GM19467 (cell line): Measurements from ENCODE around the gene LBHD2.
A peak's percentile ranks its signal among the peaks of the same experiment; 100 is the strongest.

Source experiments
- ATAC-seq: cut with Tn5 transposase; IDR thresholded peaks from one replicate; pipeline ENCODE4 v1.9.1; 2021; ENCODE audit warnings: mild to moderate bottlenecking, moderate library complexity; ENCODE audit not compliant: unreplicated experiment

LBHD2 gene

DNA sequence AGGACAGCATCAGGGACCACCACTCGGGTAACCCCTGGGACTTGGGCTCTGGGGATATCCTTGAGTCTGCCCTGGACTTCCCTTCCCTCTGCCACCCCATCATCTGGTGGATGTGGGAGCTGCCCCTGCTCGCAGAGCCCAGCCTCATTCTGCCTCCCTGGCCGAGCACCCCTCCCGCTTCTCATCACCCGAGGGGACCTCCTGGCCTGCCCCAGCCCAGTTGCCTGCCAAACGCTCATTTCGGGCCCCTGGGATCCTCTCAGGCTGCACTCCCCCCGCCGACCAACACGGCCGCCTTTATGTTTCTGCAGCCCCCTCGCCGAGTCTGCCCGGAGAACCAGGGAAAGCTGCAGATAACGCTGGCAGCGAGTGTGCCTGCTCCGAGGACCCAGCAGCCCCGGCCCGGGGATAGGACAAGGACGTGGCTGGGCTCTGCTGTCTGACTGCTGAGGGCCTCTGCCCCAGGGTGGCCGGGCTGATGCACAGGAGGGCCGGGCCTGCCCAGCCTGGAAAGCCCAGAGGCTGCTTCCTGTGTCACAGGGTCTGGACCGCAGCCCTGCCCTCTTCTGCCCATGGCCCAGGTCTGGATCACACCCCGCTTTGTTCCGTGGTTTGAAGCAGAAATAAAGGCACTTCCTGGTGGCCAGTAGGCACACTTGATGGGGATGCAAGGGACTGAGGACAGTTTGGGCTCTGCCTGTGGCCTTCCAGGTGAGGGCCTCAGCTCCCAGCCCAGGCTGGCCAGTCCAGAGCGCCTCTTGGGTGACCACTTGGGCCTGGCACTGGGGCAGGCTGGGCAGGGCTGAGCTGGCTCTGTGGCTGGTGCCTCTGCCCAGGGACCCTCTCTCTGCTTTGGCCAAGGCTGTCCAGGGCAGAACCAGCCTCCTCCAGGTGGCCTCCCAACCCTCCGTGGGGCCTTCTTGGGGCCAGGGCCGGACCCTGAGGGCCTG lies 5.7 kb downstream of the LBHD2 start:
- ATAC-seq: no peak

DNA sequence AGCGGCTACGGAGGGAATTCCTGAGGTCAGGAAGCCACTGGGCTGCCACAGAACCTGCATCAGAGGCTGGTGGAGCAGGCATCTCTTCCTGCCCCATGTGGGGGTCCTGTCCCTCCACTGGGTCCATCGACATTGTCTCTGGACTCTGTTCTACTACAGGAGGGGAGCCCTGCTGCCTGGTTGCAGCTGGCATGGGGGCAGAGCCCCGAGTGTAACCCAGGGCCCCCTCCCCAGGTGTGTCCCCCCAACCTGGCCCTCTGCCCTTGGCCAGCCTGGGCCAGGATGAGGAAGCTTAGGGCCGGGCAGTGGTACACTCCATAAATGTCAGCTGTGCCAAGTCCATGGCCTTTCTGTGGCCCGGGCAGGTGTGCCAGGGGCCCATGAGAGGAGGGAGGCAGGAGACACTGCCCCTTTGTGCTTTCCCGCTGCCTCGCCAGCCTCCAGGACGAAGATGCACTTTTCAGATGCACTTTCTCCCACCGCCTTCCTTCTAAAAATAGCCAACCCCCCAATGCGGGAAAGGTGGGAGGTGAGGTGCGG lies 6.5 kb downstream of the LBHD2 start:
- no peak for ATAC-seq

DNA sequence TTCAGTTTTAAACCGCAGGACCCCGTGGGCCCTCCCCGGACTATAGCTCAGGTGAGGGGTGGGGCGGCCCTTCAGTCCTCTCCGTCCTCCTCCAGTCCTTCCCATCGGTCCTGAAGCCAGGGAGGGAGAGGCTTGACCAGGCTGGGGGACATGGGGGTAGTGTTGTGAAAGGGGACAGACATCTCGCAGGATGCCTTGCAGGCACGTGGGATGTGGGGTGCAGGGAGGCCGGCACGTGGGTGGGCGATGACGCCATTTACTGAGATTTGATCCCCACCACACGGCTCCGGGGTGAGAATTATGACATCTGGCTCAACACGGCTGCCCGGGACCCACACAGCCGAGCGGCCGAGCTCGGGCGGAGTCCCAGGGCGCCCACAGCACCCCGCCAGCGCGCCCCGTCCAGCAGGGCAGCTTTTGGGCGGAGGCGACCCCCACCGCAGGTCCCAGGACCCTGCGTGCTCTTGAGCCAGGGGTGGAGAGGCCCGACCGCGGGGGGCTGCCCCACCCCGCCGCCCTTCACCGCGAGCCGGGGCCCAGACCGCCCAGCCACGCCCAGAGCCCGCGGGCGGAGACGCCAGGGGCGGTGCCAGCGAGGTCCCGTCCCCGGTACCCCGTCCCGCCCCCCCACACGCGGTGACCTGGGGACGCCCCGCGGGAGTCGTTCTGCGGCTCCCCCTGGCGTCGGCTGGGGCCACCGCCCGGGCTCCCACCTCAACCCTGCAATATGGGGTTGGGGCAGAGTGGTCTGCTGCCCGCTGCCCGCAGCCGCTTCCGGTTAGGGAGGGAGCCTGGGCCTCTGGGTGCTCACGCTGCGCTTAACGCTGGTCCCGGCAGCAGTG lies 7.3 kb downstream of the LBHD2 start:
- ATAC-seq: peak; percentile 61

DNA sequence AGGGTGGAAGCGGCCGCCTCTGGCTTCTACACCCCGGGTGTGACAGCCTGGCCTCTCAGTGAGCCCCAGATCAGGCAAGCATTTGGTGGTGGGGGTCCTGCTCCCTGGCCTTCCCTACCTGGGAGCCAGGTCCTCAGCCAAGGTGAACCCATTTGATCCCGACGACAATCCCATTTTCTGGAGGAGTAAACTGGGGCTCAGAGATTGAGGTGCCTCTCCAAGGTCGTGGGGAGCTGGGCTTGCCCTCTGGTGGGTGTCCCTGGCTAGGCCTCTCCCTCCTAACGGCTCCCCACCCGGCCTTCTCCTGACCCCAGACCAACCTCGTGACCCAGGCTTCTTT lies 7.8 kb downstream of the LBHD2 start:
- ATAC-seq: no peak

DNA sequence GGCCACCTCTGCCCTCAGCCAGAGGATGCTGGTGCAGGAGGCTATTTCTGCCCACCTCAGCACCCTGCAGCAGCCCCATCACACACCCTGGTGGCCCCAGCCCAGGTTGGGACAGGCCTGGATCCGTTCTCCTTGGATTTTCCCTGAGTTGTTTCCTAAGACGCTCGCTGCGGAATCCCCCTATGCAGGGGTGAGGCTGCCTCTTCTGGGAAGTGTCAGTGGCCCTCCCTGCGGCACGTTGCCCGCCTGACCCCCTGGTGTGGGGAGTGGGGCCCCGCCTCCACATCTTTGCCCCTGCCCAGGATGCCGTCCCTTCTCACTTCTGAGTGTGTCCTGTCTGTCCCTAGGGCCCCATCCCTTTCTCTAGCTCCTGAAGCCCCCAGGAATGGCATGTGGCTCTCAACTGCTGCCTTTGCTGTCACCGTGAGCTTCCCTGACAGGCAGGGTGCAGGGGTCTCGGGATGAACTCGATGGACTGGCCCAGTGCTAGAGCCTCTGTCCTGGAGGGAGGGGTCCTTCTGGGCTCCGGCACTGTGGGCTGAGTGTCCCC lies 9.9 kb downstream of the LBHD2 start:
- no peak for ATAC-seq

DNA sequence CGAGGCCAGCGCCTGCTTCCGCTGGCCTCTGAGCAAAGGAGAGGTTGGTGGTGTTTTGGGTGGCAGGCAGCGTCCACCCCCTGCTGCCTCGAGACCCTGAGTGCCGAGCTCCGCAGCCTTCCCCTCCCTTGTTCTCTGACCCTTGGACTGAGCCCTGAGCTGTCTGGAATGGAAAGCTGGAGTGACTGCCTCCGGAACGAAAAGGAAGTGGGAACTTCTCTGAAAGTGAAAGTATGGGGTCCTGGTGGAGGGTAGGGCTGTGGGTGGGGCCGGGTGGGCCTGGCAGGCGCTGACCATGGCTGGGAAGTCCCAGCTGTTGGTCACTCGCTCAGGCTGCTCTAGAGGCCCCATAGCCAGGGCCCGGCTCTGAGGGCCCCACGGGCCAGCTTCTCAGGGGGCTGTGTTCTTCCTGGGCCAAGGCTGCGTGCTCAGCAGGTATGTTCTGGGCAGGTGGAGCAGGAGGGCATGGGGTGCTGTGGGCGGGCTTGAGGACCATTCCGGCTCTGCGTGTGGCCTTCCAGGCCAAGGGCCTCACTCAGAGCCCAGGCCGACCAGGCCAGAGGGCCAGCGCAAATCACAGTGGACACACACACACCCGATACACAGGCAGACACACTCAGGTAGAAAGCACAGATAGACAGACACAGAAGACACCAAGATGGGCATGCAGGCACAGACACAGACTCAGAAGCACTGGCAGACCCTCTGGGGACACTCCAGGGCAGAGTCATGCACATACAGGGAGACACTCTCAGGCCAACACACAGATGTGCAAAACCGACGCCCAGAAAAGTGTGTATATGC lies 10.6 kb downstream of the LBHD2 start, which contains the start of gene EXOC3L4:
Gene EXOC3L4, plus strand, starts transcription at position 320 of the 804 bp plus-strand sequence. CDS start 5,495 bp downstream, outside the sequence.
- ATAC-seq: no peak

DNA sequence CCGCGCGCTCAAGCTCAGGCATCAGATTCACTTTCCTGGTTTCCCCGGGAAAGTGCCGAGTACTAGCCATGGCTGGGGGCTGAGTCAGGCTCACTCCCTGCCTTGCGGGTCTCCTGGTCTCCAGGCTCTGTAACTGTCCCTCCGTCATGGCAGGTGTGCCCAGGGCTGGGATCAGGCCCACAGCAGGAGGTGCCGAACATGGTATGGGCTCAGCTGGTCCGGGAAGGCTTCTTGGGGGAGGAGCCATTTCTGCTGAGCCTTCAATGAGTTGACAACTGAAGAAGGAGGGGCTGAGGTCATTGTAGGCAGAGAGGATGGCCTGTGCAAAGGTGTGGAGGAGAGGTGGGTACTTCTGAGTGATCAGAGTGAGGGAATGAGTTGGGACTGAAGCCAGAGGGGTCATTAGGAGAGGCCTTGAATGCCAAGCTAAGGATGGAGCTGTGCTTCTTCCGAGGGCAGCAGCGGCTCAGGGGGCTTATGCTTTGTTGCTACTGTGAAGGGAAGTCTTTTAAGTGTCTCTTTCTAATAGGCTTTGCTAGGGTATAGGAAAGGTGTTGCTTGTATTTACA lies 11.3 kb downstream of the LBHD2 start:
- no peak for ATAC-seq

DNA sequence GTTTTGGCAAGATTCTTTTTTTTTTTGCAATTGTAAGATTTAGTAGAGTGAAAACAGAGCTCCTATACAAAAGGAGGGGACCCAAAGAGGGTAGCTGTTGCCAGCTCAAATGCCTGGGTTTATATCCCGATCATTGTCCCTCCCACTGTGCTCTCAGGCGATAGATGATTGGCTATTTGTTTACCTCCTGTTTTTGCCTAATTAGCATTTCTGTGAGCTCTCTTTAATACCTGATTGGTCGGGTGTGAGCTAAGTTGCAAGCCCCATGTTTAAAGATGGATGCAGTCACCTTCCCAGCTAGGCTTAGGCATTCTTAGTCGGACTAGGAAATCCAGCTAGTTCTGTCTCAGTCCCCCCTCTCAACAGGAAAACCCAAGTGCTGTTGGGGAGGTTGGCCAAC lies 12.4 kb downstream of the LBHD2 start:
- ATAC-seq: no peak

DNA sequence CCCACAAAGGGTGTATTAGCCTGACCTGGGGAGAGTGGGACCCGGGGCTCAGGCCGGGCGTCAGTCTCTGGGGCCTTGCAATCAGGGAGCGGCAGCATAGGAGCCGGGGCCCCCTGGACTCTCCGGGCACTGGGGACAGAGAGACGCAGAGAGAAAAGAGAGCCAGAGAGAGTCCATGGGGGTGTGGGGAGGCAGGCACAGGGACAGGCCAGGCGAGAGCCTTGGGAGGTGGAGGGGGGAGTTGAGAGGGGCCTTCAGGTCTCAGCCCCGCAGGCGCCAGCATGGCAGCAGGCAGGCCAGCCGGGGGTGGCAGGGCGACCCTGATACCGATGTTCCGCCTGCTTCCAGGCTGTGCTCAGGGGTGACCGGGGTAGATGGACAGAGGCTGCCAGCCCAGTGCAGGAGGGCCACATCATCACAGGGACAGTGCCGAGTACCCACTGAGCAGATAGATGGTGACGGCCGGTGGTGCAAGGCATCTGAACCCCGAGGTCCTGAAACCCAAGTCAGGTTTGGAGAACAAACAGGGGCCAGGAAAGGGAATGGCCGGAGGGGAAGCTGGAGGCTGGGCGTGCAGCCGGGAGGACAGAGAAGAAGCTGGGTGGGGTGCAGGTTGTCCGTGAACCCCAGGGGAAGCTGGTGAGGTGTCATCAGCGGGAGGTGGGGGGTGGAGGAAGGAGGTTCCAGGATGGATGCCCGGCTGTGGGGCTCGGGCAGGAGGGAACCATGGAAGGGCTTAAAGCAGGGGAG lies 13.4 kb downstream of the LBHD2 start:
- no peak for ATAC-seq

DNA sequence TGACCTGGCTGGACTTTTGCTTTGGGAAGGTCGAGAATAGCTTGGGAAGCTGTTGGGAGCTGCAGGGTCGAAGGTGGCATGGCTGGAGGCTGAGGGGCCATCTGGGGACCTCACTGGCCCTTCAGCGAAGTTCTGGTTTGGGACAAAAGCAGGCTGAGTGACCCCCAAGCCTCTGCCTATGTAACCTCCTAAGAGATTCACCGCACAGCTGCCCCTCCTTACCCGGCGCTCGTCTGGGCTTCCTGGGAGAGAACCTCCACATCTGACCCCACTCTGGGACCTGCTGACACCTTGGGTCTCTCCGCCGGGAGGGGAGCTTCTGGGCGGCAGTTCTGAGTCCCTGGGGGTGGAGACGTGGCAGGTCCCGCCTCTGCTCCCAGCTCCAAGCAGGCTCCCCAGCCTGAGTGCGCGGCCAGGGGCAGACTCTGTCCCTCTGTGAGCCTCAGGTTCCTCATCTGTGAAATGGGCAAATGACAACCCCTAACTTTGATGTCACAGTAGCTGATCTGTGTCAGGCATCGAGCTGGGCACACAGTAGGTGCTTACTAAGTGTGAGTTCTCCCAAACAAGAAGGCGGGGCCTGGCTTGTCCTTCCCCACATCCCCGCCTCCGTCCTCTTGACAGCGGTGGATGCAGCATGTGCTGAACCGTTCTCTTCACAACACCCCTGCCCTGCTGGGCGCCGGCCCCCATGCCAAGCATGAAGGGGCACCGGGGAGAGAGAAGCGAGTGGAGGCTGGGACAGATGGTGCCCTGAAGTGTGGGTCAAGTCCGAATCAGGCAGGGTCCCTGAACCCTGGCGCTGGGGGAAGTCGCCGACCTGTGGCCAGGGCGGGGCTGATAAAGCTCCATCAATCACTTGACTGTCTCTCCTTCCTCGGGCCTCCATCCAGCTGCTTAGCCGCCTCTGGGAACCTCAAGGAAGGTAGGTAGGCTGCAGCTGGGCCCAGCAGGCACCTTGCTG lies 14.3 kb downstream of the LBHD2 start:
- ATAC-seq: no peak

DNA sequence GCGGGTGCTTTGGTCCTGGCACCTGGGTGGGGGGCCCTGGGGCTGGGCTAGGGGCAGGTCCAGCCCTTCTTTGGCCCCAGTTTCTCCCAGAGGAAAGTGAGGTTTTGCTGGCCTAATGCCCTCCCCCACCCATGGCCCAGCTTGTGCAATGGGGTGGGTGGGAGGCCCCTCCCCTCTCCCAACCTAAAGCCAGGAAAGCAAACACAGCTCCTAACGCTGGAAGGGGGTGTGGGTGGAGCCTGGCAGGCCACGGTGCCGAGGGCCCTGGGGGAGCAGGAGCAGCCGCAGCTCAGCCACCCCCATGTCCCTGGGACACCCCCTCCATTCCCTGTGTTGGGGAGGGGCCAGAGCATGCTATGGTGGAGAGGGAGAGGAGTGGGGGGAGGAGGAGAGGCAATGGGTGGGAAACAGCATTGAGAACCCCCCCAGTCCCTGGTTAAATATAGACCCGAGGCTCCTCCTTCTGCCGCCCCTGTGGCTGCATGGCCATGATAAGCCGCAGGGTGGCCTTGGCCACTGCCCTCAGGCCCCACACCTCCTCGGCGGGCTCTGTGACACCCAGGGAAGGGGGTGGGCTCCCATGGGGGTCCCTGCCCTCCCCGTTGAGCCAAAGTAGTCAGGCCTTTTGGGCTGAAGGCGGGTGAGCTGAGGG lies 15.2 kb downstream of the LBHD2 start:
- no peak for ATAC-seq

DNA sequence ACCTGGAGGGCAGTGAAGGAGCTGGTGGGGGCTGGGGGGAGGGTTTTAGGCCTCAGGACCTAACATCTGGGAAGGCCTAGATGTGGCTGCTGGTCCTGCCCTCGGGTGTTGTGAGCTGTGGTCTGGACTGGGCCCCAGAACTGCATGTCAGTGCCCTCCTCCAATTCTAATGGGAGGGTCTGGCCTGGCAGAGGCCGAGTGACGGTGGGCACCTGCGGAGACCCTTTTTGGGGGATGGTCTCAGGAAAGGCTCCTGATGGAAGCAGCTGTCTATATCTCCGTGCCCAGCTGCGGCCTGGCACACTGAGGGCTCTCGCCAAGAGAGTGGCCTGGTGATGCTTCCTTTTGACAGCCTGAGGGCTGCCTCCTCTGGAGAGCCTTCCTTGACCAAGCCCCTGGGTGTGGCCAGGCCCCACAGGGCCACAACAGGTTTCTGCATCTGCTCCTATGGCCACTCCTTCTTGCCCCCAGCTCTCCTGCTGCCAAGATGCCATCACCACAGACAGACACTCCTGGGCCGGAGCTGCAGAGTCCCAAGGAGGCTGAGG lies 15.8 kb downstream of the LBHD2 start:
- no peak for ATAC-seq

DNA sequence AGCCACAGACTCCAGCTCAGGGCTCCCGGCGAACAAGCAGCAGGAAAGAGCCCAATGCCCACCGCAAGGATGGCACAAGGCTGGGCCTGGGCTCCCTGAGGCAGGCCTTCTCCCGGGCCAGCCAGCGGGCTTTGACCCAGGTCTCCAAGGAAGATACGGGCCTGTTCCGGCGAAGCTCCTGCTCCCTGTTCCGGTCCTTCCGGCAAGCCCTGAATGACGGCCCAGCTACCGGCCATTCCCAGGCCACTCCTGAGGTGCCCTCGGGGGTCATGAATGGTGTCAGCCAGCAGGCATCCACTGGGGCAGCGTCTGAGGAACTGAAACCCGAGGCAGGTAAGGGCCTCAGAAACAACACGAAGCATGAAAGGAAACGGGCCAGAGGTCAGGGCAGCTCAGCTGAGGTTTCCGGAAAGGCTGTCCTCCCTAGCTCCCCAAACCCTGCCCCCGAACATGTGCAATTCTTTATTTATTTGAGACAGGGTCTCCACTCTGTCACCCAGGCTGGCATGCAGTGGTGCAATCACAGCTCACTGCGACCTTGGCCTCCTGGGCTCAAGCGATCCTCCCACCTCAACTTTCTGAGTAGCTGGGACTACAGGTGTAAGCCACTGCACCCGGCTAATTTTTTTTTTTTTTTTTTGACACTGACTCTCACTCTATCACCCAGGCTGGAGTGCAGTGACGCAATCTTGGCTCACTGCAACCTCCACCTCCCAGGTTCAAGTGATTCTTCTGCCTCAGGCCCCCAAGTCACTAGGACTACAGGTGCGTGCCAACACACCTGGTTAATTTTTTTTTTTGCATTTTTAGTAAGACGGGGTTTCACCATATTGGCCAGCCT lies 16.5 kb downstream of the LBHD2 start:
- ATAC-seq: no peak

DNA sequence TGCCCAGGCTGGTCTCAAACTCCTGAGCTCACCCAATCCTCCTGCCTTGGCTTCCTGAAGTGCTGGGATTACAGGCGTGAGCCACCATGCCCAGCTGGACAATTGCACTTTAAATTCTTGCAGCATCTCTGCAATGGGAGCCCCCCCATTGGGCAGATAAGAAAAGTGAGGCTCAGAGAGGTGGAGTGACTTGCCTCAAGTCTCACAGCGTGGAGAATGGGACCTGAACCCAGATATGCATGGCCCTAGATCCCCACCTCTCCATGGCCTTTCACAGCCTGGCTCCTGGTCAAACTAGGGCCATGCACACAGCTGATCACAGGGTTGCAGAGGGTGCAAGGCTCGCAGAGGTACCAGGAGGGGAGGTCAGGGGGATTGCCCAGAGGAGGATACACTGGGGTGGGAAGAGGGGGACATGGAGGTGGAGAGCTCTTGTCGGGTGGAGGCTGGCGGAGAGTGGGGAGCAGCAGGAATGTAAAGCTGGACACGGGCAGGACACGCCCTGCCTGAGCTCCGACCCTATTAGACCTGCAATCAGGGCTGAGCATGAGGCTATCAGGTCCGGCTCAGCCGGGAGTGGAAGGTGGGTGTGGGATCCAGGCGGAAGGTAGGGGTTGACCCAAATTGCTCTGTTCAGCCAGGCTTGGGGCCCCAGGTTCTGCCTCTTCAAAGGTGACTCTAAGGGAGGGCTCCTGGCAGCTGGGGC lies 17.4 kb downstream of the LBHD2 start:
- ATAC-seq: no peak

DNA sequence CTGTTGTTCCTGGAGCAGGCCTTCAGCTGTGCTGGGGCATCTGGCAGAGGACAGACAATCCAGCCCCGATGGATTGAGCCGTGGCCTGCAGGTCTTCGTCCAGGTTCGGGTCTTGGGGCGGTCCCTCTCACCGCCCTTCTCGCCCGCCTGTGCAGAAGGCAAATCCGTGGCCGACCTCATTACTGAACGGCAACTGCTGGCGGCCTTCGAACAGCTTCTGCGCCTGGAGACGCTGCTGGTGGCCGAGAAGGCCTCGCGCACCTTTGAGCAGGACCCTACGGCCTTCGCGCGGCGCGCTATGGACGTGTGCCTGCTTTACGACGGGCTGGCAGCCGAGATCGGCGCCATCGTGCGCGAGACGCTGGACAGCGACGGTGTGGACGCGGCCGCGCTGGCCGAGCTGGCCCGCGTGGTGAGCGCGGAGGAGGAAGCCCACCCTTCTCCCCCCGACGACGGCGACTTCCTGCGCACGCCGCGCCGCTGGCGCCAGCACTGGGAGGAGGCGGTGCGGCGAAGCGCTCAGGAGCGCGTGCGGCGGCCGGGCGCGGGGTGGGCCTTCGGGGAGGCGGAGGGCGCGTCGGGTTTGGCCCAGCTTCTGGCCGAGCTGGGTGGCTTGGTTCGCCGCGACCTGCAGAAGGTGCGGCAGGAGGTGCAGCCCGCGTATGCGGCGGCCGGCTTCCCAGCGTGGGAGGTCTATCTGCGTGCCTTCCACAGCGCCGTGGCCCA lies 18.1 kb downstream of the LBHD2 start:
- ATAC-seq: no peak
